AG10803 (cell line): ENCODE results near the gene ANXA5.

ENCODE experiments used
- DNase-seq: peaks from one replicate; pipeline ENCODE4 v3.0.0; 2010; ENCODE audit warnings: low read depth
- H3K4me3 ChIP-seq: 2 replicates; pipeline ENCODE4 v1.5.1; 2011; ENCODE audit warnings: mild to moderate bottlenecking, low read length, control low read depth
- TF ChIP-seq, protein P1 (sequence below): conservative IDR thresholded peaks from 2 replicates; pipeline ENCODE4 v1.5.1; 2011; ENCODE audit warnings: mild to moderate bottlenecking, low read length, control low read depth, inconsistent platforms

The ANXA5 gene

DNA sequence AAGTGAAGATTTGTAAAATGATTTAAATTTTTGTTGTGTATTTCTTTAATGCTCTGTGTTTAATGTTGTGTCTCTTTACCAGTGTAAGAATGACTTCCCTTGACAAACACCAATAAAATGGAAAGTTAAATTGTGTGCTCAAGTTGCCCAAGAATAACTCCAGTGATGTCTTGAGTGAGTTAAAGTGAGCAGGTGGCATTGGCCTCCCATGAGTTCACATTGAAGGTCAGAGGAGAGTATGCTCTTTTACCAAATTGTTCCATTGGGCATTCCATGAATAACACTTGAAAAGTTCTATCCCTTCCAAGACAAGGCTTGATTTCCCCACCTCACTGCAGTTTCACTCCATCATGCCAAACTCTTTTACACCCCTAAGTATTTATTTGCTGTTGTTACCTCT is 4.5 kb downstream of the ANXA5 start:
- no peak overlapping the region; the same call in 1 of the 2 replicates for H3K4me3 ChIP-seq
- no peak for DNase-seq

DNA sequence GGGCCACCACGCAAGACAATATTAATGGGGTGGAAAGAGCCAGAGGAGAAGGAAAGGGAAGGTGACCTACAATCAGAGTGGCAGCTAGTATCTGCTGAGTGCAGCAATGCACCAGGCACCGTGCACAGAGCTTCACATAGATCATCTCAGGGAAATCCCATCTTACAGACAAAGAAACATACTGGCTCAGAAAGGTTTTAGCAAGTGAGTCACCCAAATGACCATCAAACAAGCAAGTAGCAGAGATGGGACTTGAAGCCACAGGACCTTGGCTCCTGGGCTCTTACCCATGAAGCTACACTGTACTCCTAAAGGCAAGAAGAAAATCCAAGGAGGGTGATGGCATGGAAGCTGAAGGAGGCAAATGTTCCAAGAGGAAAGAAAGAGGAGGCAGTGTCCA is 6.8 kb downstream of the ANXA5 start:
- TF ChIP-seq, protein P1, sequence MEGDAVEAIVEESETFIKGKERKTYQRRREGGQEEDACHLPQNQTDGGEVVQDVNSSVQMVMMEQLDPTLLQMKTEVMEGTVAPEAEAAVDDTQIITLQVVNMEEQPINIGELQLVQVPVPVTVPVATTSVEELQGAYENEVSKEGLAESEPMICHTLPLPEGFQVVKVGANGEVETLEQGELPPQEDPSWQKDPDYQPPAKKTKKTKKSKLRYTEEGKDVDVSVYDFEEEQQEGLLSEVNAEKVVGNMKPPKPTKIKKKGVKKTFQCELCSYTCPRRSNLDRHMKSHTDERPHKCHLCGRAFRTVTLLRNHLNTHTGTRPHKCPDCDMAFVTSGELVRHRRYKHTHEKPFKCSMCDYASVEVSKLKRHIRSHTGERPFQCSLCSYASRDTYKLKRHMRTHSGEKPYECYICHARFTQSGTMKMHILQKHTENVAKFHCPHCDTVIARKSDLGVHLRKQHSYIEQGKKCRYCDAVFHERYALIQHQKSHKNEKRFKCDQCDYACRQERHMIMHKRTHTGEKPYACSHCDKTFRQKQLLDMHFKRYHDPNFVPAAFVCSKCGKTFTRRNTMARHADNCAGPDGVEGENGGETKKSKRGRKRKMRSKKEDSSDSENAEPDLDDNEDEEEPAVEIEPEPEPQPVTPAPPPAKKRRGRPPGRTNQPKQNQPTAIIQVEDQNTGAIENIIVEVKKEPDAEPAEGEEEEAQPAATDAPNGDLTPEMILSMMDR: no peak
- H3K4me3 ChIP-seq: peak overlapping the region; percentile 33
- peak; percentile 68 for DNase-seq

More for the DNA sequence above, 4.5 kb downstream of the ANXA5 start:
- TF ChIP-seq, protein P1: no peak

DNA sequence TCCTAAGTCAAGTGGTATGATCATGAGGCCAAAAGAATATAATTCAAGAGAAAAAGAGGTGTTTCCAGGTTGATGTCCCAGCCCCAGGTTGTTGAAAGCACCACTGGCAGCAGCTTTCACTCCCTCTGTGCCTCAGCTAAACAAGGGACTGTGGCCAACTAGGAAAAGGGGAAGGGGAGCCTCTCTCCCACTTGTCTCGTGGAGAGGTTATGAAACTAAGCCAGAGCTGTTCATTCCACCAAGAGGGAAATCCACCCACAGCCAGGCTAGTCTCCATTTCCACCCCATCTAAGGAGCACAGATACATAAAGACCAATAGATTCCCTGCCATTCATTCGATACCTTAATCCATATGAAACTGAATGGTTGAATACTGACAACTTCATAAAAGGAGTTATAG is 8.1 kb downstream of the ANXA5 start:
- DNase-seq: no peak
- TF ChIP-seq, protein P1: no peak
- H3K4me3 ChIP-seq: no peak overlapping the region

DNA sequence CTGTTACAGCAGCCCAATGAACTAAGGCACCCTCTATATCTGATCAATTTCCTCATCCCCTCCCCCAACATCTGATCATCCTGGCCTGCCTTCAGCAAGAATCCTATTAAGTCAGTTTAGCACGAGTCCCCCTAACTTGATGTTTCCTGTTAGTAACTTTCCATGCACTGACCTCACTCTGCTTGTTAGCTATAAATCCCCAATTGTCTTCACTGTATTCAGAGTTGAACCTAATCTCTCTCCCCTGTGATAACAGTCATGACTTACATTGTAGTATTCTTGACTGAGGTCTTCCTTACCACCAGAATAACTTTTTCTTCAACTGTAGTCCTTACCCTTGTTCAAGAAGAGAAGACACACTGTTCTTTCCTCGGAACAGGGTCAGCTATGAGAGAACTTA is 8.5 kb downstream of the ANXA5 start:
- DNase-seq: no peak

DNA sequence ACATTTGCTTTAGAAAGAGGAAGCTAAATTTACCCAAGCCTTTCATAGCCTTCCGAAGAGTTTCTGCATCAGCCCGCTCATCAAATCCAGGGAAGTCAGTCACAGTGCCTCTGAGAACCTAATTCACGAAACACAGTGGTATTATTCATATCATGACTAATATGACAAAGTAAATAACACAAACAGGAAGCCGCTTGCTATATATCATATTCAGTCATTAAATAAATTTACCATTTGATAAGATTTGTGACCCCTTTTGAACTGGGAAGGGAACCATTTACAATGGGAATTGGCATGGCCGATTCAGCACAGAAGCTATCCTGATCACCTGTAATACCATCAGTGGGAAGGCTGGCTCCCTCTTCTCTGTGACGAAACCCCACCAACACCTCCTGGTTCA is 10.5 kb downstream of the ANXA5 start:
- no peak for DNase-seq
- no peak overlapping the region for H3K4me3 ChIP-seq
- TF ChIP-seq, protein P1: no peak

More for the DNA sequence above, 8.5 kb downstream of the ANXA5 start:
- TF ChIP-seq, protein P1: no peak
- H3K4me3 ChIP-seq: no peak overlapping the region

DNA sequence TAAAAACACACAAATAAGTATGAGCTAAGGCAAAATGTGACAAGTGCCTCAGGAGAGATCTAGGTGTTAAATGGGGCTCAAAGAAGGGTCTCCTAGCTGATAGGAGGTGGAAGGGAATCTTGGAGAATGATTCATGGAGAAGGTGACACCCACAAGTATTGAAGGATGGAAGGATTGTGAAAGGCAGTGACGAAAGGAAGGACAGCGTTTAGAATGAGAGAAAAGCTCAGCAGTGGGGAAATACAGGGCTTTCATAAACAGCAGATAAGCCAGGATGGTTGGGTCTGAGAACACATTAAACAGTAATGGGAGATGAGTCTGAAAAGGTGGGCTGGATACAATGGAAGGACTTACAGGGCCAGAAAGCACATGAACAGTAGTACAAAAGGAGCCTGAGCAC is 11.5 kb downstream of the ANXA5 start:
- TF ChIP-seq, protein P1: no peak
- DNase-seq: no peak
- no peak overlapping the region for H3K4me3 ChIP-seq

DNA sequence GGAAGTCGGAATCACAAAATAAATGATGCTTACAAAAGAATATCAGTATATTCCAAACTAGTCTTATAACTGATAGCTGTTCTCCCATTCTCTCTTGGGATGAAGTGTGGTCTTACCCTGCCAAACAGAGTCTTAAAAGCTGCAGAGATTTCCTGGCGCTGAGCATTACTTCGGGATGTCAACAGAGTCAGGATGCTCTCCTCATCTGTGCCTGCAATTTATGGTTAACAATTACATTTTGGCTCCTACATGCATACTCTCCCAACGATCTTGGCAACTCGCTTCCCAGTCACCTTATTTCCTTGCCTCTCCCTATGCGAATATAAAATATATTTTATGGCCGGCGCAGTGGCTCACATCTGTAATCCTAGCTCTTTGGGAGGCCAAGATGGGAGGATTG is 12.2 kb downstream of the ANXA5 start:
- no peak overlapping the region for H3K4me3 ChIP-seq
- no peak for DNase-seq
- TF ChIP-seq, protein P1: no peak
